NCI-H345 treated with DMSO at 0.1 percent for 48 hours (cell line): ENCODE results near the gene RYR2.

Source experiments
- DNase-seq: peaks from one replicate; lab custom pipeline; 2025; ENCODE audit not compliant: unreplicated experiment; lab: John Stamatoyannopoulos, UW

The RYR2 gene

DNA sequence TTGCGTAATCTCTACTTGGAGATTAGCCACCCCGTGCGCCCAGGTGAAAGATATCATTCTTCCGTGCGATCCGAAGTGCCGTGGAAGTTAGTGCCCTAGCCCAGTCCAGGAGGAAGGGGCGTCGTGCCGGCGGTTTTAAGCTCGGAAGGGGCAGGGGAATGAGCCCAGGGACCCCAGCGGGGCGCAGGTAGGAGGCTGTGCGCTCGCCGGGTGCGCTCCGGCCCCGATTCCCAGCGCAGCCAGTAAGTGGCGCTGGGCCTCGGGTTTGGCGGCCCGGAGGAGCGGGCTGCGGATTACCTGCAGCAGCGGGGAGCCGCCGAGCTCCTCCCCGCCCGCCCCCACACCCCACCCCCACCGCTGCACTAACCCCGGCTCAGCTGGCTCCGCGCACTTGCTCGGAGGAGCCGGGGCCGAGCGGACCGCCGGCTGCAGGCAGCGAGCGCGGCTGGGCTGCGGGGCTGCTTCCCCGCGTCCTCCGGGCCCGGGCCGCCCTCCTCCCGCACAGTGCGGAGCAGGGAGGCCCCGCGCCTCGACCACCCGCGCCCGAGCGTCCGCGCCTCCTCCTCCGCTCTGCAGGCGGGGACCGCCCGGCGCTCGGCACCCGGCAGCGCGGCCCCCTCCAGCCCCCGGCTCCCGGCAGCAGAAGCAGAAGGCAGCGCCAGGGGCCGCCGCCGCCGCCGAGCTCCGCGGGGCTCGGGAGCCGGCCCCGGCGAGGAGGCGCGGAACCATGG, at the start of gene RYR2:
TSS of gene RYR2 (plus strand) at position 390 of the 731 bp plus-strand sequence. CDS start at position 728, 338 bp downstream.
- peak; percentile 60 for DNase-seq

DNA sequence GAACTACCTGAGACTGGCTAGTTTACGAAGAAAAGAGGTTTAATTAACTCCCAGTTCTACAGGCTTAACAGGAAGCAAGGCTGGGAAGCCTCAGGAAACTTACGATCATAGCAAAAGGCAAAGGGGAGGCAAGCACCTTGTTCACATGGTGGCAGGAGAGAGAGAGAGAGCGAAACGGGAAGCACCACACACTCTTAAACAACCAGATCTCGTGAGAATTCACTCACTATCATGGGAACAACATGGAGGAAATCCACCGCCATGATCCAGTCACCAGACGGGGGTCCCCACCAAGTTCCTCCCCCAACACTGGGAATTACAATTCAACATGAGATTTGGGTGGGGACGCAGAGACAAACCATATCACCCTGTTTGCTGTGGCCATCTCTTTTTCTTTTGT, 49.5 kb upstream of the RYR2 start:
- DNase-seq, result no peak

DNA sequence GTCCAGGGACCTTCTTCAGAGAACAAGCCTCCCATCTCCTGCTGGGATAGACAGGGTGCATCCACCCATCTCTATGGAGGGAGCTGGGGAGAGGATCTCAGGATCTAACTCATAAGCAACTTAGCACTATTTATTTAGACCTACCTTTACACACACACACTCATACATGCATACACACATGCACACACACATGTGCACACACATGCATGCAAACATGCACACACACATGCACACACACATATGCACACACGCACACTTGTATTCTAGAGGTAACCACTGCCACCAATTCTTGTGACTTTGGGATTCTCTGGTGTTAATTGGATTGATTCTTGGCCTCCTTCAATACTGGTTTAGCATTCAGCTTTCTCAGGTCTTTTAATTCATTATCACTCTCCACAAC, 47.5 kb upstream of the RYR2 start:
- DNase-seq, result no peak

DNA sequence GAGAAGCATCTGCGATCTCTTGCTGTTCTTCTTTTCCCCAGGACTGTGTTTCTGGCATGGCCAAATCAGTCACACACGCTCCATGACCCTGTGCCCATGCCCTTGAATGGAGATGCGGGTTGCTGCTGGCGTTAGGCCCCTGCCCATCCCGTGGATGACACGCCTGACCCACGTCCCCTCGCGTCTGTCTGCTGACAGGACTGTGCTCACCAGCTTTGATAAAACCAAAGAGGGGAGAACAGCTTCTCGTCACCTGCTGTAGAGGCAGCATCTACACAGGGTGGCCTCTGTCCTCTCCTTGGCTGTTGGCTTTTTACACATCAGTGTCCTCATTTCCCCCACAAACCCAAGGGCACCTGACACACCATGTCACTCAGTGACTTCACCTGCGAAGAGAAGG, 44.6 kb upstream of the RYR2 start:
- DNase-seq, result no peak

DNA sequence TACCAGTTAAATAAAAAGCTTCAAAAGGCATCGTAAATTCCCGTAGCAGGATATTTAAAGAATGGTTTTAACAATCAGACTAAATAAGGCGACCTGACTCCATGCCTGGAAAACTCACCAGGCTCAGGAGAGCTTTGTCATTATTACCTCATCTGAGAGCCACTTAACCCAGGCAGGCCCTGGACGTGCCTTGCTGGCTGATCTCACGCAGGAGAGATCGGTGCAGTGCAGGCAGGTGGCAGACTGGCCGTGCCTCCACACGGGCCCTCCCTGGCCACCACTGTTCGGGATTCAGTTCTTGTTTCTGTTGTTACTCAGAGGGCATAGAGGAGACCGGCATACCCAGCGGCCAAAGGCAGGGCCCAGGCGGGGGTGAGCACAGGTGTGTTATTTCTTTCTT, 44.1 kb upstream of the RYR2 start:
- DNase-seq, result peak; percentile 56

DNA sequence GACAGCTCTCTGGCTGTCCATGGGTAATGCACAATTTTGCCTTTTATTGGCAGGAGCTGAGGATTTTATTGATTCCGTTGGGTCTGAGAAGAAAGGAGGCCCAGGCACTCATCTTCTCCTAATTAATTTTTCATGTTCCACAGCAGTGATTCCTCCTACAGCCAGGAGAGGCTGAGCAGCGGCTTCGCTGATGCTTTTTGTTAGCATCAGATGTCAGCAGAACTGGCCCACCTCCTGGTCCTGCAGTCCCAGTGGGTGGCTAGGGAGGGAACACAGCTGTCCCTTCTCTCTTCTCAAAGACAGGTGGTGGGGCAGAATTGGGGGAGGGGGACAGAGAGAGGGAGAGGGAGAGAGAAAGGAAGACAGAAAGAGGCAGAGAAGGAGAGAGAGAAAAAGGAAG, 43.4 kb upstream of the RYR2 start:
- DNase-seq, result no peak

DNA sequence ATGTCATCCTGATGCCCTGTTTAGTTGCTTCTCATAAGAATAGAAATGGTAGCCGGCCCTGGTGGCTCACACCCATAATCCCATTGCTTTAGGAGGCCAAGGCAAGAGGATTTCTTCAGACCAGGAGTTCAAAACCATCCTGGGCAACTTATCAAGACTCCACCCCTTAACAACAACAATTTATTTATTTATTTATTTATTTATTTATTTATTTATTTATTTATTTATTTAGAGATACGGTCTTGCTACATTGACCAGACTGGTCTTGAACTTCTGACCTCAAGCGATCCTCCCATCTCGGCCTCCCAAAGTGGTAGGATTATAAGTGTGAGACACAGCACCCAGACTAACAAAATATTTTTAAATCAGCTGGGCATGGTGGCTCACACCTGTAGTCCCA, 41.8 kb upstream of the RYR2 start:
- no peak for DNase-seq

DNA sequence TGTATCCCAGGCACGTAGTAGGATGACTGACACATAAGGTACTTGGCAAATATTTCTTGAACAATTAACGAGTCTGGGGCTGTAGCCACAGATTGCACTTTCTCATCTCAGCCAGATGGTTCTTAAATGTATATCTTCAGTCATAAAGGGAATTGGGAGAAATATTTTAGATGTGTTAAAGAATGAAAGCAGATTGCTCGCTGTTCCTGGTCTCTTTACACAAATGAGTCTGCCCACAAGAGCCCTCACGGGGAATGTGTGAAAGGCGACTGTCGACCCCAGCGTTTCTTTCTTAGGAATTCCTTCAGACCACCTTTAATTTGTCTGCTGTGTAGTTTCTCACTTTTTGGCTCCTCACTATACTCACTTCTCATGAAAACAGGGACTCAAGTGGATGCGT, 38.5 kb upstream of the RYR2 start:
- DNase-seq, result no peak

DNA sequence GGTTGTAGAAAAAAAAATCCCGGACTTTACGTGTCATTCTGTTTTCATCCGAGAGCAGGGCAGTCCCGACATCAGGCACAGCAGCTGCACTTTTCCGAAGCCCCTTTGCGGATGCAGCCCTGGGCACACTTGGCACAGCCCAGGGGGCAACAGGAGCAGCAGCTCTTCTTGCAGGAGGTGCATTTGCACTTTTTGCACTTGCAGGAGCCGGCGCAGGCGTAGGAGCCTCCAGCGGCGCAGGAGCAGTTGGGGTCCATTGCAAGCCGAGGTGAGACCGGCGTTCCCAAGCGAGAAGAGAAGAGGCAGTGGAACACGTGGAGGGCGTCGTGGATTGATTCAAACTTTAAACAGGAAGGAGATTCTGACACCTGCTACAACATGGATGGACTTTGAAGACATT, 37.9 kb upstream of the RYR2 start, which contains the start of gene MT1HL1:
TSS of gene MT1HL1 (minus strand) at position 326 of the 400 bp plus-strand sequence. CDS start at position 257, 69 bp downstream.
- DNase-seq, result no peak

DNA sequence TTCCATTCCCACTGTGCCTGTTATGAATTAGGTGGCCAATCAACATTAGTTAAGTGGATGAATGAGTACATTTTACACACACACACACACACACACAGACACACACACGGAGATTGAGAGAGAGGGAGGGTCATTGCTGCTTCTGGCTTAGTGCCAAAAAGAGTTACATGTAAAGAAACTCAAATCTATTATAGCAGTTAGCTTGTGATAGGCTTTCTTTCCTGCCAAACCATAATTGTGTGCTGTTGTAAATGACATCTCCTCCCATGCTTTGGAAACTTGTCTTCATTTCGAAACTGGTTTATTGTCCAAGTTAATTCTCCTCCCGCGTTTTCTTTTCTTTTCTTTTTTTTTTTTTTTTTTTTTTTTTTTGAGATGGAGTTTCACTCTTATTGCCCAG, 36.3 kb upstream of the RYR2 start:
- no peak for DNase-seq

DNA sequence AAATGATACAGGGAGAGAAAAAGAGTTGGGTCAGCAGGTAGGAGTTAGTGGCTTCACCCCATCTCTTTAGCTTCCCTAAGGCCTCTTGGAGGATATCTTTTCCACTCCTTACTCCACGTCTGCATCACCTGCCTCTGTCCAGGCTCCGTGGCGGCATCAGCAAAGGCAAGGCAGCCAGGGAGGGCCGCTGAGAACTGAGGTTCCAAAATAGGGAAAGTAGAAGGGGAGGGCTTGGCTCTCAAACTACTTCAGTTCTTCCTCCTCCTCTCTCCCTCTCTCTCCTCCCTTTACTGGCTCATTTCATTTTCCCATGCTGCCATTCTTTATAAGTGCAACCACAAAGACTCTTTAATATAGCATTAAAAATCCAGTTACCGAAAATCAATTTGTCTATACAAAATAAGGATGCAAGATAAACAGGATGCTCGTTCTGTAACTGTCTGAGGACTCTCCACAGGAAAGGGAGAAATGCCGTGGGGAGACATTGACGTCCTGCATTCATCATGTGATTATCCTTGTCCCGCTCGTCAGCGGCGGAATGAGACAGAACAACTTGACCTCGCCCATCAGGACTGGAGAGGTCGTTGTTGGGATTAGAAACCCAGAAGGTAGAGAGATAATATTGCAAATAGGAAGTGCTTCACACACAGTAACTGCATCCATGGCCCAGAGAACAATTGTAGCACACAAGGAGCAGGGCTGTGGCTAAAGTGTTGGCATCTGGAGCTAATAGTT, 34.7 kb upstream of the RYR2 start:
- DNase-seq, result no peak

DNA sequence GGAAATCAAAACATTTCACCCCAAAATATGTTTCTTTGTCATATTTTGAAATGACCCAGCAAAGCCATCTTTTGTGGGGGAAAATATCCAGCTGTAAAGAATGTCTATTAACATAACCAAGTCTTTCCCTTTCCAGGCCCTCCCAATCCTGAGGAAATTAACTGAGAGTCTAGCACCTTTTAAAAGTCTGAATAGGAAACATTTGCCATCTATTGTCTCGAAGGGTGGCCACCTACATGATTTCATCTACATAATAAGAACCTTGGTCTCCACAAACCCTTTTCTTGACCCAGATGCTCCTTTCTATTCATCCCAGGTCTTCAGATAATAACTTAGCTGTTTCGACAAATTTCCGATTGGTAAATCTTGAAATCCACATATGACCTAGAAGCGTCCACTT, 32.4 kb upstream of the RYR2 start:
- DNase-seq, result no peak

DNA sequence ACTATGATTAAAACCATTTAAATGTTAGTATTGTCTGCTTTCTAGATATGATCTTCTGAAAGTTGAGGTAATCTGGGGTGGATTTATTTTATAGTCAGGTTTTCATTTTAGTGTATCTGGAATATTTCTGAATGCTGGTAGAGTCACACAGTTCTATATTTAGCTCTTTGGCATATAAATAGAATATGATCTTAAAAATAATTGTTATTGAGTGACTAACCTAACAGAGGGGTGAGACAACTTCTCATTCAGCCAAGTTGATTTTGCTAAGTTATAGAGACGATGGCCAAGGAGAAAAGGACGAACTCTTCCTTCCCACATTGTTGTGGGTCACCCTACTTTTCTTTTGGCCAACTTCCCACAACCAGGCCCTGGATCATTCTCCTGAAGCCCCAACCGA, 30.6 kb upstream of the RYR2 start:
- DNase-seq, result no peak

DNA sequence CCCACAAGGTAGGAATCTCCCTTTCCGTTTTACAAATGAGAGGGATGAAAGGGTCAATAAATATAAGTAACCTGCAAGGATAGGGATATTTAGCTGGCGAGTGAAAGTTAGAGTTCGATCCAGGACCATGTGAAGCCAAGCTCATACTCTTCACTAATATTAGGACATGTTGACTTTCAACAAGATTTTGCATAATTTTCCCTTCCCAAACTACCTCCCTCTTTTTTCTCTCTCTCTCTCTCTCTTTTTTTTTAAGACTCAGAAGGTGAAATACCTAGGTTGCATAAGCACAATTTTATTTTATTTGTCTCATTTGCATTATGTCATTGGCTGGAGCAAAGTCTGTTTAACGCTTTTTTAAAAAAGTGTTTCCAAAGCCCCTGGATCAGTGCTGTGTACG, 29.6 kb upstream of the RYR2 start:
- DNase-seq, result no peak

DNA sequence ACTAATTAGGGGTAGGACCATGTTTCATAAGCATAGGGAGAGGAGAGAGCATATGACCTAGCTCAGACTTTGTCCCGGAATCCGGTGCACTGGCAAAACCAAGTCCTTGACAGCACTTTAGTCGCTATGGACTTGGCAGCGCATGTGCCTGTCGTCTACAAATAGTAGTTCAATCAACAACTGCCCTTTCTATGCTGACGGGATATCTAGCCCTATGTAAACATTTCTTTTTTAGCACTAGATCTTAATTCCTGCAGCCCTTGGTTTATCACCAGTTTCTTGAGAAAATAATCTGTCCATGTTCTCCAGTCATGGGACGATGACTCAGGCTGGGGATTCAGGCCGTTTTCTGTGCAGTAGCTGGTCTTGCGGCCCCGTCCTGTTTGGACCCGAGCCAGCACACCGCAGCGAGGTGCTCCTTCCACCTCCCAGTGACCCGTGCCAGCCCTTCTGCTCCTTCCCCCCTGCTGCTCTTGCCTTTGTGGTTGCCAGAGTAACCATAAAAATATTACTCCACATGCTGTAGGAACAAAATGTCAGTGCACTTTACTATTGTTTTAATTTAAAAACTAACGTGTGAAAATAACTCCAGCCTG, 29.1 kb upstream of the RYR2 start:
- DNase-seq, result no peak

DNA sequence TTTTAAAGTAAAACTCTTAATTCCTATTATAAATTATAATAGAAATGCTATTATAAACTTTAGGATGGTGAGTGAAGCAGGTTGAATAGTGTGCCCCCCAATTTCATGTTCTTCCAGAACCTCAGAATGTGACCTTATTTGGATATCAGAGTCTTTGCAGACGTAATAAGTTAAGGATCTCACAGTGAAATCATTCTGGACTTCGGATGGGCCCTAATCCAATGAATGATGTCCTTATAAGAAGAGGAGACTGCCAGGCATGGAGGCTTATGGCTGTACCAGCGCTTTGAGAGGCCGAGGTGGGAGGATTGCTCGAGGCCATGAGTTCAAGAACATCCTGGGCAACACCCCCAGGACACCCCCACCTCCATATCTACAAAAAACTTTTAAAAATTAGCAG, 28.4 kb upstream of the RYR2 start:
- no peak for DNase-seq

DNA sequence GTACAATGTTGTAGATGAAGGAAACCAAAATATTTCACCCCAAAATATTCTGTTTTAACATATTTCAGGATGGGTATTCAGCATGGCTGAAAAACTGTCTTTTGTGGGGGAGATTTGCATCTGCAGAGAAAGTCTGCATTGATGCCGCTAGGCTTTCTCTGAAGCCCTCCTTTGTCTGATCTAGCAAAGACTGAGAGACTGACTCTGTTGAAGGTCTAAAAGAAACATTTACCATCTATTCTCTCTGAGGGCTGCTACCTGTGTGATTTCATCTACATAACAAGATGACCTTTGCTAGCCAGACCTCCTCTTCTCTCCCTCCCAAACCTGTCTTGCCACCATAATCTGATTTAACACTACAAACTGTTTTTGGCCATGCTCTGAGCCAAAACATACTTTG, 25.4 kb upstream of the RYR2 start:
- no peak for DNase-seq

DNA sequence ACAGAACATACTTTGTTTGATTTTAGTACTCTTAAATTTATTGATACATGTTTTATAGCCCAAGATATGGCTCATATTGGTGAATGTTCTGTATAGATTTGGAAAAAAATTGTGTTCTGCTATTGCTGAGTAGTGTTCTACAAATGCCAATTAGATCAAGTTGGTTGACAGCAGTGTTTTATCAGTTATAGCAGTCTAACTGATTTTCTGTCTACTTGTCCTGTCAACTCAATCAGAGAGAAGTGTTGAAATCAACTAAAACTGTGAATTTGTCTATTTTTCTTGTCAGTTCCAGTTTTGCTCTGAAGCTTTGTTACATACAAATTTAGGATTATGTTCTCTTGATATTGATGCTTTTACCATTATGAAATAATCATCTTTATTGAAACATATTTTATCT, 23.1 kb upstream of the RYR2 start:
- DNase-seq, result no peak

DNA sequence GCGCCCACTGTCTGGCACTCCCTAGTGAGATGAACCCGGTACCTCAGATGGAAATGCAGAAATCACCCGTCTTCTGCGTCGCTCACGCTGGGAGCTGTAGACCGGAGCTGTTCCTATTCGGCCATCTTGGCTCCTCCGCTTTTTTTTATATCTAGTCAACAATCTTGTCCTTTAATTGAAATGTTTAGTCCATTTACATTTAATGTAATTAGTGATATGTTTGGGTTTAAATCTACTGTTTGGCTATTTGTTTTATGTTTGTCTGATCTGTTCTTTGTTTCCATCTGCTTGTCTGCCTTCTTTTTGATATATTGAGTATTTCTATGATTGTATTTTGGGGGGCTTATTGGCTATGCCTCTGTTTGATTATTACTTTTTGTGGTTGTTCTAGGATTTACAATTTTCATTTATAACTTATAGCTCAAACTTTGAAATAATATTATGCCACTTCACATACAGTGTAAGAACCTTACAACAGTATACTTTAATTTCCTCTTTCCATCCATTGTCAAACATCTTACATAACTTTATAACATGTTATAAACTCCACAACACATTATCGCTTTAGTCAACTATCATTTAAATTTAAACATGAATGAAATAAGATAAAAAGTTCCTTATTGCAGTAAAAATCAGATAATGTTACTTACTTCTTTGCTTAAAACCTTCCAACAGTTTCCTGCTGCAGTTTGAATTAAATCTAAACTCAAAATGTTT, 16.5 kb upstream of the RYR2 start:
- no peak for DNase-seq

DNA sequence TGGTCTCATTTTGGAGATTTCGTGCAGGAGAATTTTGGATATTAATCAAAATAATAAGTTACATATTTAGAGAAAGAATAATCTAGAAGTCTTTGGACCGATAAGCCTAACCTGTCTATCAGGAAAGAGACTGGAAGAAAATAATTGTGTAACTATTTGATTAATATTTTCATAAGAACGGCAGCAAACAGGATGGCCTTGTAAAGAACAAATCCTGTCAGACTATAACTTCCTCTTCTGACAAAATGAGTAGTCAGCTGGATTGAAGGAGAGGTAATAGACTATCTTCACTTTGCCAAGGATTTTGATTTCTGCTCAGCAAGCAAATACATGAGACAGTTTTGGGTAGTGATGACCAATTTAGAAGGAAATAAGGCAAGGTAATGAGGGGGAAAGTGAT, 12.7 kb upstream of the RYR2 start:
- DNase-seq, result no peak

DNA sequence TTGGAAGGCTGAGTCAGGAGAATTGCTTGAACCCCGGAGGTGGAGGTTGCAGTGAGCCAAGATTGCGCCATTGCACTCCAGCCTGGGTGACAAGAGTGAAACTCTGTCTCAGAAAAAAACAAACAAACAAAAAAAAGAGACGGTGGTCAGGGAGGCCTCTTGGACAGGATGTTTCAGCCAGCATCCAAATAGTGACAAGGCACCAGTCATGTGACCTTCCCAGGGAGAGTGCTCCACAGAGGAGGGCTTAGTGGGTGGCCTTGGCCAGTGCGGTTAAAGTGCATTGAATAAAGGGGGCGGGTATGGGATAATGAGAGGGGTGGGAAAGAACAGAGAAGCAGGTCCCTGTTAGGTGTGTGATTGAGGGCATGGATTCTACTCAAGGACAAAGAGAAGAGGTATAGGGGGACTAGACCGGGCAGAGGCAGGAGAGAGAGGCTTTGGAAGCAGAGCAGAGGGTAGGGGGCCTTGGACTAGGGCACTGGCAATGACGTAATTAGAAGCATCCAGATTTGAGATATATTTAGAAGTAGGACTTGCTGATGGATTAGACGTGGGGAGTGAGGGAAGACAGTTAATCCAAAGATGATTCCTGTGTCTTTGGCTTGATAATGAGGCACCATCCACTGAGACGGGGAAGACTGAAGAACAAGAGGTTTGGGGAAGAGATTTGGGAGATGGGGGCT, 12.0 kb upstream of the RYR2 start:
- DNase-seq, result no peak
